ENCODE data around the gene PCGF1. TPM values are rescaled to one million over a fixed set of nuclear protein-coding genes. Genes with fewer than 3 reads are reported as not detected.

PCGF1 gene
- total RNA-seq = 13.3 and 14.0 TPM in 2 replicates

DNA sequence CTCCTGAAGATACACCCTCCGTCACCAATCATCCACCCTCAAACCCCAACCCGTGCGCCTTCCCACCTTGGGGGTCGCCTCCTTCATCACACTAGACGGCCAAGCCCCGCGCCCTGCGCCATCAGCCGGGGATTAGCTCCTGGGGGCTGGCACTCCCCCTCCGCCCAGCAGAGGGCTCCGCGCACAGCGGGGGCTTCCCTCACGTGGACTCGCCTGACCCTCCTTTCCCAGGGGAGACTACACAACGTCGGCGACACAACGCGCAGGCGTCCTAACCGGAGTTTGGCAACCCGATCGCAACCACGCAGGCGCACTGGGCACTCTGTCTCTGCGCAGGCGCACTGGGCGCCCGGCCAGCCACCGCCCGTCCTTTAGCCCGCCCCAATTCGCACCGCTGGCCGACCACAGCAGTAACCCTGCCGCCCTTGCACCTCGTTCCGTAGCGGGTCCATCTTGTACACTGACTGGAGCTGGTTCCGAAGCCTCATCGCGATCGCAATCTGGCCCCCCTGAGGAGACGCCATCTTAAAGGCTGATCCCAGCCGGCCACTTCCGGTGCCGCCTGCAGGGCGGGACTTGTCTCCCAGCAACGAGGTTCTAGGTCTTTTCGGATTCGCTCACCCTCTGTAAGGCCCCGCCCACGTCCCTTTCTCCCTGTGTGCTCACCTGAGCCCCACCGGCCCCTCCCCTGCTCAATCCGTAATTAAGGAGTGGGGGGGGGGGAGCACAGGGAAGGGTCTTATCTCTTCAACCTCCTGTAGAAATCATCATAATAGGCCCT is at the start of gene PCGF1:
Gene PCGF1, minus strand, starts transcription at position 551 of the 781 bp plus-strand sequence. Its CDS starts 27 bp downstream, at position 524.

DNA sequence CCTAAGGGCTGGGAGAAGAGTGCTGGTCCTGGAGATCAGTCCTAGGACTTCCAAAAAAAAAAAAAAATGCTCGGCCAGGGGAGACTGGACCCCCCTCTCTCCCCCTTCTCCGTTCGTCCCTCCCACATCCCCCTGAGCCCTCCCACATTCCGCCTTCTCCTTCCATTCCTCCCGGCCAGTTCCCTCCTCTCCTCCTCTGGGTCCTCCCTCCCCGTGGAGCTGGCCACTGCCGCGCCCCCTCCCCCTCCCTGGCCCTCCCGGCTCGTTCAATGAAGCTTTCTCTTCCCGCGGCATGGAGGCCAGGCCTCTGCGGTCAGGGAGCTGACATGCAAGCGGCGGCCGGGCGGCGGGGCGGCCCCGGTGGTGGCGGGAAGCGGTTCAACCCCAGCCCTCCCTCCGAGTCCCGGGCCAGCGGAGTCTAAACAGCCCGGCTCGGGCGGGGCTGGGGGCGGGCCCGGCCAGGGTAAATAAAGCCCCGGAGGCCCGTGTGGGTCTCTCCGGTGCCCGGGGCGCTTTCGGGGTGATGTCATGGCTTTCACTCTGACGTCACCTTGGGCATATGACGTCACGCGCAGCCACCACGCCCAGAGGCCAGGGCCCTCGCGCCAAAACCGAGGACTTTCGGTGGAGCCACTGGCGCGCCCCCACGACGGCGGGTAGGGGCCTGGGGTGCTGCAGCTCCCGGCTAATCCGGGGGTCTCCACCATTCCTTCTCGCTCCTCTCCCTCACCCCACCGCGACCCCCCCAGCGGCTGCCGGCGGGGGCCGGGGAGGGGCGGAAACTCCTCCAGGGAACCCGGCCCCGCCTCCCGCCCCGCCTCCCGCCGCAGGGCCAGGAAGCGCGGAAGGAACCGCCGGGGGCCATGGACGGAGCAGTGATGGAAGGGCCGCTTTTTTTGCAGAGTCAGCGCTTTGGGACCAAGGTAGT is 46.7 kb upstream of the PCGF1 start, which contains the start of the genes DOK1 and LOXL3:
Gene DOK1, plus strand, starts transcription at position 829 of the 928 bp plus-strand sequence. Its CDS starts 35 bp downstream, at position 864.
Gene LOXL3, minus strand, starts transcription at position 51 of the 928 bp plus-strand sequence. CDS start 1,308 bp downstream, outside the sequence.

DNA sequence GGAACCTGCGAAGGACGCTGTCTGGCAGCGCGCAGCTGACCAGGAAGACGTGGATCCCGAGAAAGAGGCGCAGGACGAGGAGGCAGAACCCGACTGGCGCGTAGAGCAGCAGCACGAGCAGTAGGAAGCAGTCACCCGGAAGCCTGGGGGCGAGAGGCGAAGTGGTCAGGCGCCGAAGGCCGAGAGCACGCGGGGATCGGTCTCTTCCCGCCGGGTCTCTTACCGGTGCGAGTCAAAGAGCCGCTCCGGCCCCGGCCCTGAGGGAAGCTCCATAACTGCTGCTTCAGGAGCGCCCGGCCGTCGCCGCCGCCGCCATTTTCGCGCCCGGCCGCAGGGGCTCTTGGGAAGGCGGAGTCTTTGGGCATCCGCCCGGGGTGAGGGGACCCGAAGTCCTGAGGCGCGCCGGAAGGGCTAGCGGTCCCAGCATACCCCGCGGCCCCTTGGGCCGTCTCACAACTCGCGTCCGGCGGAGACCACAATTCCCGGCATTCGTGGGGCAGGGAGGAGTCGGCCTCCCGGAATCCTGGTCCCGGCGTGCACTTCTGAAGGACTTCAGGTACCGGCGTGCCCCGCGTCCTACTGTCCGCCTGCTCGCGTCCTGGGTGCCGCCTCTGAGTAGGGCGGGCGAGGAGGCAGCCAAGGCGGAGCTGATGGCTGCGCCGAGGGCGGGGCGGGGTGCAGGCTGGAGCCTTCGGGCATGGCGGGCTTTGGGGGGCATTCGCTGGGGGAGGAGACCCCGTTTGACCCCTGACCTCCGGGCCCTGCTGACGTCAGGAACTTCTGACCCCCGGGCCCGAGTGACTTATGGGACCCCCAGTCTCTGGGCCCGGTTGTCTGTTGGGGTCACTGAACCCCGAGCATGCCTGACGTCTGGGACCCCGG is 22.1 kb upstream of the PCGF1 start, which contains the start of the genes AUP1 and HTRA2:
Gene AUP1, minus strand, starts transcription at position 350 of the 882 bp plus-strand sequence. Its CDS starts 77 bp downstream, at position 273.
Gene HTRA2, plus strand, starts transcription at position 577 of the 882 bp plus-strand sequence. Its CDS starts 74 bp downstream, at position 651.

DNA sequence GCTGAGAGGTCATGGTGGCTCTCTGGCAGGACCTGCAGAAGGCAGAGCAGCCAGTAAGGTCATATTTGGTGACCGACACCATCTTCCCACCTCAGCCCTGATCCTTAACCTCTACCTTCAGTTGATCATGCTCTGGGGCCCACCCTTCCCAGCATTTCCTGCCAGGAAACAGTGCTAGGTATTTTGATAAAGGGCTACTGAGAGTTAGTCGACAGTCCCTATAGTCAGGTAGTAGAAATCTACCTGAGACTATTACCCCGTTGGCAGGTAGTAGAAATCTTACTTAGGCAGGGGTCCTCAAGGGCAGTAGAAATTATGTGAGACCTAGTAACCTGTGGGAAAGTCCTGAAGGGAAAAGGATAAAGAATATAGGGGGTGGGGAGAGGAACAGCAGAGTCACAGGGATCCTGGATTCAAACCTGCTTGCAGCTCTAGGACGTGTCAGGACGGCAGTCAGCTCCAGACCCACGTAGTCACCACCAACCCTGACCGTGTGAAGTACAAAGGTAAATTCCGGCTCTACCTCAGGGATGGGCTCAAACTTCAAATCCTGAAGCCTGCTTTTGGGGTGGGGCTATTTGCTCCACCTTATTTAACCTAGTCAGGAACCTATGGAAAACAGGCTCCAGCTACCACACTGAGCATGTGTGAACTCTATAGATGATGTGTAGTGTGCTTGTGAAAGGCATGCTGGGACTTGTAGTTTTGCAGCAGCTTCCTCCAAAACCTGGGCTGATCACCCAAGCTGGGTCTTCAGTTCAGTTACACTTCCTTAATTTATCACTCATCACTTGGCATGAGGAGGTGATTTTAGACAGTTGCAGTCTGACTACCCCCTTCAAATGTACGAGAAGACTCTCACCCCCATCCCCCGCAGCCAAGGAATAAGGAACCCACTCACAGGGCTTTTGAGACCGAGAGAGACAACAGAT is 18.5 kb upstream of the PCGF1 start, which contains the start of gene DQX1:
Gene DQX1, minus strand, starts transcription at position 515 of the 932 bp plus-strand sequence. Its CDS starts 502 bp downstream, at position 13.

DNA sequence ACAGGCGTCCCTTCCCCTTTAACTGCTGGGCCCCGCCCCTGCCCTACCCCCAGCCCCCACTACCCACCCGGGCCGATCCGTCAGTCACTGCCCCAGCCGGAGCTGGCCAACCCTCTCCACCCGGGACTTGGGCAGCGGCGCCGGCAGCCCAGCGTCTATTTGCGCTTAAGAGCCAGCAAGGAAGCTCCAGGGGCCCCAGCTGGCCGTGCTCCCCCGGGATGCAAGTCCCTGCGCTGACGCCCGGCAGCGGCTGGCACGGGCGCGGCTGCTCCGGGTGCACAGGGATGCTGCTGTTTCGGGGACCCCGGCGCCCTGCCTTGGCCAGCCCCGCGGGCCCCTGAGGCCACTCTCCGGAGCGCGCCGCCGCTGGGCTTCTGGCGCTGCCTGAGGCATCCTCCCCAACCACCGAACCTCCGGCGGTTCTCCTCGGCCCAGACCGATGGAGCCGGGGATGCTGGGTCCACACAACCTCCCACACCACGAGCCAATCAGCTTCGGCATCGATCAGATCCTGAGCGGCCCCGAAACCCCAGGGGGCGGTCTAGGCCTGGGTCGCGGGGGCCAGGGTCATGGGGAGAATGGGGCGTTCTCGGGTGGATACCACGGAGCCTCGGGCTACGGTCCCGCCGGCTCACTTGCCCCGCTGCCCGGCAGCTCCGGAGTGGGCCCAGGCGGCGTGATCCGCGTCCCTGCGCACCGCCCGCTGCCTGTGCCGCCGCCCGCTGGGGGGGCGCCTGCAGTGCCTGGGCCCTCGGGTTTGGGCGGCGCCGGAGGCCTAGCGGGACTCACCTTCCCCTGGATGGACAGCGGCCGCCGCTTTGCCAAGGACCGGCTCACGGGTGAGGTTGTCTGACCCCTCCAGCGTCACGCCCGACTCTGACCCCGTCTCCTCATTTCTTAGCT is 7.1 kb upstream of the PCGF1 start, which contains the start of gene TLX2:
Gene TLX2, plus strand, starts transcription at position 83 of the 903 bp plus-strand sequence. Its CDS starts 357 bp downstream, at position 440.

DNA sequence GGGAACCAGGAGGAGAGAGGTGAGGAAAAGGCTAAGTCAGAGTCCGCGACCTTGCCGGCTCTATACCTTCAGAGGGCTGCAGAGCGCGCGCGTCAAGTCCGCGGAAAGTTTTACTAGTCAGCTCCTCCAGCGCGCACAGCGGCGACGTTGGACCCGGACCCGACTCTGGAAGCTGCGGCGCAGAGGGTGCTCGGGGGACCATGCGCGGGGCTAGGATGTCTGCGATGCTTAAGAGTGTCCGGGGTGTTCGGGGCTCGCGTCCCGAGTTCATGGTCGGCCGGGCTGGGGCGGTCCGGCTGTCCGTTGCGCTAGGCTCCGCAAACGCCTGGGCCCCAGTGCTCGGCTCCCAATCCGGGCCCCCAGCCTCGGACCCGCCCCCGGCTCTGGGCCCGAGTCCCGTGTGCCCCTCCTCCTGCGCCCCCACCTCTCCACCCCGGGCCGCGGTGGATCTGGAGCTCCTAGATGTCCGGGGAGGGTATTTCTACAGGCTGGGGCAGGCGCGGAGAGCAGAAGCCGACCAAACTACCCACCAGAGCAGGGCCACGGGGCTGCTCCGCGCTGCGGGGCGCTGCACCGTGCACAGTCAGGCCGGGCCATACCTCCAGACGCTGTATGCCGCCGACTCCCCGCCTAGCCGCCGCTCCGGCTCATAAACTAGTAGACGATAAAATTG is 8.1 kb downstream of the PCGF1 start, which contains the start of gene LBX2:
Gene LBX2, minus strand, starts transcription at position 337 of the 673 bp plus-strand sequence. Its CDS starts 66 bp downstream, at position 271.

DNA sequence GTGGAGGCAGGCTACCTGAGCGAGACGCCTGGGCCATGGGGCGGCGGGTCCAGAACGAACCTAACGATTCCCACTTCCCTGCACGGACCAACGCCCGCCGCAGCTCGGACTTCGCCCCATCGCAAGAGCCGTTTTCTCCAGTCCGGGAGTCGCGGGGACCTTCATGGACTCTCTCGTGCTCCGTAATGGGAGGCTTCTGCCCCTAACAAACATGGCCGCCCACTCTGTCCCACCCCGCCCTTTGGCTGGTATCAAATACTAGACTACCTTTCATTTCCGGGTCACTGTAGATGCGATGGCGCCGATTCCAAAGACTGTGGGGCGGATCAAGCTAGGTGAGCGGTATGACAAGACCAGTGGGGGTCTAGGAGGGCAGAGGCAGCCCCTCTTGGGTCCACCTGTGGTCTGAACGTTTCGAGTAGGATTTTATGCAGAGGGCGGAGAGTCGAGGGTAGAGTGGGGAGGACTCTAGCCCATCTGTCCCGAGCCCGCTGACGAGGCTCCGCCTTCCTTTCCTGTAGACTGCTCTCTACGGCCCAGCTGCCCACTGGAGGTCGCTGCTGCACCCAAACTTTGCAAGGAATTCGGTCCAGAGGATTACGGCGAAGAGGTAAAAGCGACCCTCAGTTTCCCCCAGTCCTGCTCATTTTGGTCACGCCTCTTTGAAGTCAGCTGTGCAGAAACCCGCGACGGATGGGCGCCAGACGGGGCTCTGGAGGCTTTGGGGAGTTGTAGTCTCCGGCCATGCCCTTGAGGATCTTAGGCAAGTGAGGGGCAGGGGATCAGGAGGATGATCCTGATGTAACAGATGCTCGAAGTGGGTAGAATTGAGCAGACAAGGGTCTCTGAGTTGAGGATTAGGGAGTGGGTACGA is 24.5 kb downstream of the PCGF1 start, which contains the start of the genes CCDC142 and TTC31:
Gene CCDC142, minus strand, starts transcription at position 198 of the 874 bp plus-strand sequence. Its CDS starts 161 bp downstream, at position 37.
Gene TTC31, plus strand, starts transcription at position 281 of the 874 bp plus-strand sequence. Its CDS starts 15 bp downstream, at position 296.

DNA sequence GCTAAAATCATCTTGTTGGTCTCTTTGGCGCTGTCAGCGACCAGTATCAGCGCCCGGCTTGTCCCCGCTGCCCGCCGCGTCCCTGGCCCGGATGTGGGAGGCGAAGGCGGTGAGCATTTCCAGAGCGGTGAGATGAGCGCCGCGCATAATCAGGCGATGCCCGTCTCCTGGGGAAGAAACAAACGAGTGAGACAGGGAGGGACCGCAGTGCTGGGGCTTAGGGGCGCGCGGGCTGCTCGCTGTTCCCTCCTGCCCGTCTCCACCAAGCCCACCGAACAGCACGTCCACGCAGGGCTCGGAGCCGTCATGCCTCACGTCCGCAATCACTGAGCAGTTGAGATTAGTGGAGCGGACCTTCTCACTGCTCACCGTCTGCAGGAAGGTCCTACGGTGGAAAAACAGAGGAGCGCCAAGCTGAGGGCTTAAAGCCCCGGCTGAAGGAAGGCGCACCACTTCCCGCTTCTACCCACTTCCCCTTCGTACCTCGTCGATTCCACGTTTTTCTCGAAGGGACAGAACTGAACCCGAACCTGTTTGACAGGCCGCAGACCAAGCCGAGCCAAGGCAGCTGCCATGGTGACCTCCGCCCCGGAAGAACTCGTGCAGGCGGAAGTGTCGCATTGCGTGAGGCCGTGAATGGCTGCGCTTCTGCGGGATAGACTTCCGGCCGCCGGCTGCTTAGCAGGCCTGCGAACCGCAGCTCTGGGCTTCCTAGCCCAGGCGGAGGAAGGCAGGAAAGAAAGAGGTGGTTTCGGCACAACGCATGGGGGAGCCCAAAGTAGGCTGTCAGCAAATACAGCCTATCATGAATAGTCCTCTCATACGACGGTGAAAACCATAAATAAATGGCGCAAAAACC is 35.2 kb downstream of the PCGF1 start, which contains the start of gene MRPL53:
Gene MRPL53, minus strand, starts transcription at position 595 of the 859 bp plus-strand sequence. Its CDS starts 20 bp downstream, at position 575.

DNA sequence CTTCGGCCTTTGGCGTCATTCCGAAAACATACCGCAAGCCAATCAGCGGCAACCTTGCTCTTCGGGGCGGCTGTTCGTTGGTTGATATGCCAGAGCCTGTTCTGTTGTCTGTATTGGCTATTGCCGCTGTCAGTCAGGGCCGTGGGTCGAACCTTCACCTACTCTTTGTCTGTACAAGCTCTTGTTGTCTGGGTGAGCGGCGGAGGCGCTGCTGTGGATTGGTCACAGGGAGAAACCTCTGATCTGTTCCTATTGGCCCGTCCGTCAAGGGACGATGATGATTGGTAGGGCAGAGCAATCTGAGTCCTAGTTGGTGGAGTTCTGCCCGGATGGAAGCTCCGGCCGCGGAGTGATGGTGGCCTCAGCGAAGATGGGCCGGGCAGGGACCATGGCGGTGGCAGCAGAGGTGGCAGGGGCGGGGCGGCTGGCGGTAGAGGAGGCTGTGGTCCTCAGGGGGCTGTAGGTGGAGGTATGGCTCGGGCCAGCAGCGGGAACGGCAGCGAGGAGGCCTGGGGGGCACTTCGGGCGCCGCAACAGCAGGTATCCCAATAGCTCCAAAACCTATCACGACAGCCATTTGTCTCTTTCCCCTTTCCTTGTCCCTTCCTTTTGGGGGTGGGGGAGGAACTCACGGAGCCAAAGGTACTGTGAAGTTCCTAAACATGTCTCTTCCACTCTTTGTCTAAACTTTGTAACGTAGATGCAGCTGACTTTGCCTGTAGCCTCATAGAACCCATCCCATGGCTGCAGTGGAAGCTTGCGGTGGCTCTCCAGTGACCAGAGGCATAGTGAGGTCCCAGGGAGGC is 49.2 kb downstream of the PCGF1 start, which contains the start of gene WBP1:
Gene WBP1, plus strand, starts transcription at position 307 of the 806 bp plus-strand sequence. Its CDS starts 165 bp downstream, at position 472.

Other genes with a start within 250 kb of the PCGF1 start
- gene SLC4A5, start 164.3 kb downstream of the PCGF1 start, total RNA-seq = 0.65 and 1.1 TPM in 2 replicates
- 139 and 141 TPM in 2 replicates for gene DCTN1, start 127.4 kb downstream of the PCGF1 start, total RNA-seq
- gene C2orf81, start 86.1 kb downstream of the PCGF1 start, total RNA-seq = 0.19 TPM in 1 of 2 replicates, not detected in the other
- 32.2 and 36.9 TPM in 2 replicates for gene WDR54, start 86.0 kb downstream of the PCGF1 start, total RNA-seq
- gene RTKN, start 65.8 kb downstream of the PCGF1 start, total RNA-seq = 10.8 and 17.0 TPM in 2 replicates
- 9.5 and 10.5 TPM in 2 replicates for gene INO80B, start 52.6 kb downstream of the PCGF1 start, total RNA-seq
- 29.4 and 39.2 TPM in 2 replicates for gene WBP1, start 49.3 kb downstream of the PCGF1 start, total RNA-seq
- 57.5 and 69.2 TPM in 2 replicates for gene MOGS, start 42.3 kb downstream of the PCGF1 start, total RNA-seq
- 18.8 and 20.6 TPM in 2 replicates for gene MRPL53, start 35.0 kb downstream of the PCGF1 start, total RNA-seq
- 19.5 and 22.9 TPM in 2 replicates for gene CCDC142, start 24.7 kb downstream of the PCGF1 start, total RNA-seq
- 11.1 and 15.0 TPM in 2 replicates for gene TTC31, start 24.6 kb downstream of the PCGF1 start, total RNA-seq
- gene LBX2, start 8.1 kb downstream of the PCGF1 start, total RNA-seq = 2.9 and 3.8 TPM in 2 replicates
- not detected in 2 replicates for gene TLX2, start 6.8 kb upstream of the PCGF1 start, total RNA-seq
- gene DQX1, start 18.5 kb upstream of the PCGF1 start, total RNA-seq = under 0.01 and 0.10 TPM in 2 replicates
- gene AUP1, start 22.0 kb upstream of the PCGF1 start, total RNA-seq = 96.4 and 116 TPM in 2 replicates
- 32.9 and 42.8 TPM in 2 replicates for gene HTRA2, start 22.2 kb upstream of the PCGF1 start, total RNA-seq
- gene LOXL3, start 46.2 kb upstream of the PCGF1 start, total RNA-seq = 1.6 and 2.2 TPM in 2 replicates
- gene DOK1, start 47.0 kb upstream of the PCGF1 start, total RNA-seq = 11.5 and 14.7 TPM in 2 replicates
- gene M1AP, start 140.6 kb upstream of the PCGF1 start, total RNA-seq = not detected in 2 replicates
- gene SEMA4F, start 146.6 kb upstream of the PCGF1 start, total RNA-seq = 3.6 TPM in 2 replicates